ENCODE data around the gene MYT1. TPM values are rescaled to one million over a fixed set of nuclear protein-coding genes. Genes with fewer than 3 reads are reported as not detected.

MYT1 gene
- total and polyA plus RNA-seq, 2 experiments from 2014 or later: 0.03 to 0.06 TPM

DNA sequence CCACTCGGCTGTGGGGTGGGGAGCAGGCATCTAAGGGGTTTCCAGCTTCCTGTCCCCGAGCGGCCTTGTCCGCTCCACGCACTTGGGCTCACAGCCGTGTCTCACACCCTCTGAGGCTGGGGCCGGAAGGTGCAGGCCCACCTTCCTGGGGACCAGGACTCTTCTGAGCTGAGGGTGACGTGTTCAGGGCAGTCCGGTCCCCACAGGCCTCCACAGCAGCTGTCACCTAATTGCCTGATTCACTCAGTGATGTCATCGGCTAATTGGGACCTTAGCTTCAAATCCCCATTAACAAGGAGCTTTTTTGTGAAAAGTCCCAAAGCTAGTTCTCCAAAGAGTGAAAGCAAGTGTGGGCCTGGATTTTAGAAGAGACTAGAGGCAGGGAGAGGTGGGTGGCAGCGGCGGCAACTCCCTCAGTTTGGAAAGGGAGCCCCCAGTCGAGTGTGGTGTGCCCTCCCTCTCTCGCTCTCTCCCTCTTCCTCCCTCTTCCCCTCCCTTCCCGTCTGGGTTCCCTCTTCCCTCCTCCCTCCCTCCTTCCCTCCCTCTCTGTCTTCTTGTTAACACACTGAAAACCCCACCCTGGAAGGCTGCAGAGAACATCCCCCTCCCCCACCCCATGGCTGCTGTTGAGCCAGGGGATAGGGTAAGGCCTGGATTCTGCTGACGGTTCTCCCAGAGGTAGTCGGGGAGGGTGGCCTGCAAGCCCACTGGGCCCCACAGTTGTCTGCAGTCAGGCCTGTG is 39.0 kb downstream of the MYT1 start:
- no peak overlapping the region for H2AFZ ChIP-seq
- no peaks in the 10 kb centered on the region for H3K27me3 ChIP-seq
- H3K36me3 ChIP-seq (replicated peaks; ENCODE audit: insufficient read depth, low read depth): no peaks in the 10 kb centered on the region
- no peaks in the 10 kb centered on the region for H4K20me1 ChIP-seq (ENCODE audit: insufficient read depth, poor library complexity, severe bottlenecking)
- H3K4me1 ChIP-seq (ENCODE audit: insufficient read depth): no peaks in the 10 kb centered on the region
- no peaks in the 10 kb centered on the region for H3K9me2 ChIP-seq (replicated peaks; ENCODE audit: insufficient read depth)
- H3K9me3 ChIP-seq (ENCODE audit: low read depth): no peaks in the 10 kb centered on the region
- WGBS (ENCODE audit: low lambda C conversion rate, missing lambda C conversion rate): 82% methylated on average over 14 of the region's 17 CpGs
- H3K4me2 ChIP-seq: no peak overlapping the region
- DNase-seq (ENCODE audit: low spot score): no peak
- no peak overlapping the region for H3K27ac ChIP-seq
- no peak overlapping the region for H3K4me3 ChIP-seq
- TF ChIP-seq, protein P1, sequence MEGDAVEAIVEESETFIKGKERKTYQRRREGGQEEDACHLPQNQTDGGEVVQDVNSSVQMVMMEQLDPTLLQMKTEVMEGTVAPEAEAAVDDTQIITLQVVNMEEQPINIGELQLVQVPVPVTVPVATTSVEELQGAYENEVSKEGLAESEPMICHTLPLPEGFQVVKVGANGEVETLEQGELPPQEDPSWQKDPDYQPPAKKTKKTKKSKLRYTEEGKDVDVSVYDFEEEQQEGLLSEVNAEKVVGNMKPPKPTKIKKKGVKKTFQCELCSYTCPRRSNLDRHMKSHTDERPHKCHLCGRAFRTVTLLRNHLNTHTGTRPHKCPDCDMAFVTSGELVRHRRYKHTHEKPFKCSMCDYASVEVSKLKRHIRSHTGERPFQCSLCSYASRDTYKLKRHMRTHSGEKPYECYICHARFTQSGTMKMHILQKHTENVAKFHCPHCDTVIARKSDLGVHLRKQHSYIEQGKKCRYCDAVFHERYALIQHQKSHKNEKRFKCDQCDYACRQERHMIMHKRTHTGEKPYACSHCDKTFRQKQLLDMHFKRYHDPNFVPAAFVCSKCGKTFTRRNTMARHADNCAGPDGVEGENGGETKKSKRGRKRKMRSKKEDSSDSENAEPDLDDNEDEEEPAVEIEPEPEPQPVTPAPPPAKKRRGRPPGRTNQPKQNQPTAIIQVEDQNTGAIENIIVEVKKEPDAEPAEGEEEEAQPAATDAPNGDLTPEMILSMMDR (IDR thresholded peaks at IDR 0.05; ENCODE audit: poor library complexity): no peak
- TF ChIP-seq EZH2 (IDR thresholded peaks at IDR 0.05; ENCODE audit: borderline replicate concordance) (no peak), EZH2phosphoT487 (IDR thresholded peaks at IDR 0.05; ENCODE audit: low read depth, severe bottlenecking, unreplicated experiment) (no peak)
- H3K79me2 ChIP-seq: no peaks in the 10 kb centered on the region

DNA sequence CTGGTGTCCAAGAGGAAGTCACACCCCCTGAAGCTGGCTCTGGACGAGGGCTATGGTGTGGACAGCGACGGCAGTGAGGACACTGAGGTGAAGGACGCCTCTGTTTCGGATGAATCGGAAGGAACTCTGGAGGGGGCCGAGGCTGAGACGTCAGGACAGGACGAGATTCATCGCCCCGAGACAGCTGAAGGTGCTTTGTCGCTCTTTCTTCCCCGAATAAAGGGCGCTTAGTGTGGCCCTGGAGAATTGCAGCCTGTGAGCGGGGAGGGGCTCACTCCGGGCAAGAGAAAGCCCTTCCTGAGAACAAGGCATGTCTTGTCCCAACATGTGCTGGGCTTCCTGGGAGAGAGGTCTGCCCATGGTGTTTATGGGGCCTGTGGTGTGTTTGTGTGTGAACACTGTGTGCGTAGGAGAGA is 41.4 kb downstream of the MYT1 start:
- no peaks in the 10 kb centered on the region for H4K20me1 ChIP-seq (ENCODE audit: insufficient read depth, poor library complexity, severe bottlenecking)
- H3K4me1 ChIP-seq (ENCODE audit: insufficient read depth): no peaks in the 10 kb centered on the region
- DNase-seq (ENCODE audit: low spot score): no peak
- H3K36me3 ChIP-seq (replicated peaks; ENCODE audit: insufficient read depth, low read depth): no peaks in the 10 kb centered on the region
- WGBS (ENCODE audit: low lambda C conversion rate, missing lambda C conversion rate): 92% methylated on average over 17 of the region's 17 CpGs
- no peaks in the 10 kb centered on the region for H3K27me3 ChIP-seq
- no peaks in the 10 kb centered on the region for H3K9me3 ChIP-seq (ENCODE audit: low read depth)
- H2AFZ ChIP-seq: no peak overlapping the region
- no peaks in the 10 kb centered on the region for H3K9me2 ChIP-seq (replicated peaks; ENCODE audit: insufficient read depth)
- no peak overlapping the region for H3K4me2 ChIP-seq
- TF ChIP-seq EZH2 (IDR thresholded peaks at IDR 0.05; ENCODE audit: borderline replicate concordance) (no peak), EZH2phosphoT487 (IDR thresholded peaks at IDR 0.05; ENCODE audit: low read depth, severe bottlenecking, unreplicated experiment) (no peak)
- TF ChIP-seq, protein P1 (IDR thresholded peaks at IDR 0.05; ENCODE audit: poor library complexity): no peak
- no peak overlapping the region for H3K4me3 ChIP-seq
- H3K79me2 ChIP-seq: no peaks in the 10 kb centered on the region
- no peak overlapping the region for H3K27ac ChIP-seq

DNA sequence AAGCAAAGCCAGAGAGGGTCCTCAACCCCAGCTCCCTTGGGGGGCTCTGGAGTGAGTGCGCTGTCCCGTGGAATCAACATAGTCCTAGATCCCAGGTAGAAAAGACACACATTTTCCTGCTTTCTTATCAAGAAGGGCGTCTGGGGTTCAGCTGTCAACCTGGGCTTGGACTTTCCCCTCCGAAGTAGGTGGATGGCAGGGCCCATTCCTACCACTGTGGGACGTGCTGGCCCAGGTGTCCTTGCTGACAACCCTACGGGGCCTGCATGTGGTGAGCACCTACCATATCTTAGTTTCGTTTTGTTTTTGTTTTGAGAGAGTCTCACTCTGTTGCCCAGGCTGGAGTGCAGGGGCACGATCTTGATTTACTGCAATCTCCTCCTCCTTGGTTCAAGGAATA is 42.4 kb downstream of the MYT1 start:
- no peaks in the 10 kb centered on the region for H3K27me3 ChIP-seq
- no peak overlapping the region for H3K4me2 ChIP-seq
- no peak overlapping the region for H2AFZ ChIP-seq
- H4K20me1 ChIP-seq (ENCODE audit: insufficient read depth, poor library complexity, severe bottlenecking): no peaks in the 10 kb centered on the region
- 89% methylated on average over 8 of the region's 8 CpGs for WGBS (ENCODE audit: low lambda C conversion rate, missing lambda C conversion rate)
- no peaks in the 10 kb centered on the region for H3K9me3 ChIP-seq (ENCODE audit: low read depth)
- TF ChIP-seq EZH2phosphoT487 (IDR thresholded peaks at IDR 0.05; ENCODE audit: low read depth, severe bottlenecking, unreplicated experiment) (no peak), EZH2 (IDR thresholded peaks at IDR 0.05; ENCODE audit: borderline replicate concordance) (no peak)
- TF ChIP-seq, protein P1 (IDR thresholded peaks at IDR 0.05; ENCODE audit: poor library complexity): no peak
- no peak for DNase-seq (ENCODE audit: low spot score)
- no peaks in the 10 kb centered on the region for H3K9me2 ChIP-seq (replicated peaks; ENCODE audit: insufficient read depth)
- H3K4me3 ChIP-seq: no peak overlapping the region
- H3K4me1 ChIP-seq (ENCODE audit: insufficient read depth): no peaks in the 10 kb centered on the region
- H3K27ac ChIP-seq: no peak overlapping the region
- no peaks in the 10 kb centered on the region for H3K36me3 ChIP-seq (replicated peaks; ENCODE audit: insufficient read depth, low read depth)
- H3K79me2 ChIP-seq: no peaks in the 10 kb centered on the region

Measured in hepatocyte (in vitro differentiated cells).